Femur (tissue), 1 donor: ENCODE measurements around the gene ZWILCH.

Source experiments
- DNase-seq: peaks from one replicate; pipeline ENCODE4 v3.0.0-alpha.2; 2017

ZWILCH gene

GRCh38 chr15:66558271-66558670, 53.1 kb downstream of the ZWILCH start:
- no peak for DNase-seq

- no peak for DNase-seq
These were observed 55.9 kb downstream of the ZWILCH start for GRCh38 chr15:66560856-66561525.

- no peak for DNase-seq
These were observed 58.0 kb downstream of the ZWILCH start for GRCh38 chr15:66563126-66563525.

DNA sequence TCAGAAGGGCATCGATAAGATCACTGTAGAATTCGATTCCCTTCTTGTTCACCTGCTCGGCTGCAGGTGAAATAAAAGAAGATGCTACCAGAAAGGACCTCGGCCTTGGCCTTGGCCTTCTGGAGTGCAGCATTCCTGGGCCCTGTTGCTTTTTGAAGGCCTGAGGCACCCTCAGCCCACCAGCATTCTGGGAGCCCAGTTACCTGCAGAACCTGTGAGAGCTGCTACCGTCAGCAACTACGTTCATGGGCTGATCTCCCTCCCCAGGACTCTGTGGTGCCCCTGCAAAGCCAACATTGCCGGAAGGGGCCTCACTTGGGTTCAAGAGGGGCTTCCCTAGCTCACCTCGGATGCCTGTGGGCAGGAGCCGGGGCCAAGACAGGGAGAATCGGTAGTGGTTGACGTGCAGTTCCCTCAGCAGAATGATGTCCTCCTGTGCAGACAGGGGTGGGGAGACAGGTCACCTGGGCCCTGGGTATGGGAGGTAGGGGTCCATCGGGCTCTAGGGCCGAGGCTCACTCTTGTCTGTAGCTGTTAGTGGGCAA, 58.5 kb downstream of the ZWILCH start:
- DNase-seq, result no peak

DNA sequence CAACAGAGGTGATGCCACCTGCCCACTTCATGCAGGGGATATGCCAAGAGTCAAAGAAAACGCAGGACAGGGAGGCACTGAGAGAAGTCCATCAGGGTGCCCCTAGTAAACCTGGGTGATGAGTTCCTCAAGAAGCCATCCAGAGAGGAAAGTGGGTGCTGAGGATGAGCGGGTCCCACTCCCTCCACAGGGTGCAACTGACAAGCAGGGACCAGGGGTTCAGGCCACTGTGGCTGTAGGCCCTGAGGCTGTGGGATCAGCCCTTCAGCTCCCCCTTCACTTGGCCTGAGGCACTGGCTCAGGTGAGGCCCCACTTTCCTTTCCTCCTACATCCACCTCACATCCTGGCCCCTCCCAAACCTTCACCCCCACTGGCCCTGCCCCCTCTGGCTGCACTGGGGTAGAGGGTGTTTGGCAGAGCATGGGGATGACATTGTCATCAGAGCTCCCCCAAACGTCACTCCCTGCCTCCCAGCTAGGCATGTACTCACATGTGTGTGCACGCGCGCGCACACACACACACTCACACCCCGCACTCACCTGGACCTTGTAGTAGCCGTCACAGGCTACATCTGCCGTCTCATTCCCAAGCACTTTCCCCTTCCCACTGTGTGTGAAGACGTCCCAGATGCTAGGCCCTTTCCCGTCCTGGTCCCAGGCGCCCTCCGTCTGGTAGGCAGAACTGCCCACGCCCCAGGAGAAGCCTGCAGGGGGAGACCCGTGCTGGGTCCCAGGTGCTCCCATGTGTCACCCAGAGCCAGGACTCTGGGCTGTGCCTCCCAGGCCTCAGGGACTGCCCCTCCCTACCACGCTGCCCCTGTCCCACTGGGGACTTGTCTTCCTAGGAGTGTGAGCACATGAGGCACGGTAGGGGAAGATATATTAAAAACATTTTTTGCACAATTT, 59.3 kb downstream of the ZWILCH start:
- DNase-seq, result no peak

GRCh38 chr15:66565141-66565641, 60.1 kb downstream of the ZWILCH start:
- no peak for DNase-seq

- peak; percentile 72 for DNase-seq
These were observed 60.6 kb downstream of the ZWILCH start, which contains the start of gene LCTL for GRCh38 chr15:66565741-66566144. Gene LCTL, minus strand, starts transcription at chr15:66565998. Its CDS starts 633 bp downstream, at chr15:66565365.

GRCh38 chr15:66566963-66567531, 61.9 kb downstream of the ZWILCH start:
- peak; percentile 62 for DNase-seq

DNA sequence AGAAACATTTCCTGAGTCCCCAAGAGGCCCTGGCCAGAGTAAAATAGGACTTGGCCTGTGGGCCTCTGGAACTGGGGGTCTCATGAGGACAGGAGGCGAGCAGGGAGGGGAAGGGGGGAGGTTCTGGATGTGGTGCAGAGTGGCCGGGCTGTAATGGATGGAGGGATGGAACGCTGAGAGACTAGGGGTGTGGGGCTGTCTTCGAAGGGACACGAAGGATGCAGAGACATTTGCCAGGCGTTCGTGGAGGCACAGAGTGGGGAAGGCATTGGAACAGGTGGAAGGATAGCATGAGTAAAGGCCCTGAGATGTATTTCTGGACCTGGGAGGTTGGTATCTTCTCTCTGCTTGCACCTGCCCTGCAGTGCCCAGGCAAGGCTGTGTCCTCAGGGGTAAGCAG, 62.8 kb downstream of the ZWILCH start:
- DNase-seq, result no peak

- DNase-seq, result no peak
These were observed 64.5 kb downstream of the ZWILCH start for GRCh38 chr15:66569461-66570137.

- DNase-seq, result no peak
These were observed 65.2 kb downstream of the ZWILCH start for GRCh38 chr15:66570327-66570726.

- no peak for DNase-seq
These were observed 65.8 kb downstream of the ZWILCH start for GRCh38 chr15:66570842-66571478.

GRCh38 chr15:66572146-66572545, 67.0 kb downstream of the ZWILCH start:
- DNase-seq, result no peak

- no peak for DNase-seq
These were observed 68.2 kb downstream of the ZWILCH start for GRCh38 chr15:66573348-66573718.

- DNase-seq, result peak; percentile 82
These were observed 68.8 kb downstream of the ZWILCH start for GRCh38 chr15:66573719-66574595.

DNA sequence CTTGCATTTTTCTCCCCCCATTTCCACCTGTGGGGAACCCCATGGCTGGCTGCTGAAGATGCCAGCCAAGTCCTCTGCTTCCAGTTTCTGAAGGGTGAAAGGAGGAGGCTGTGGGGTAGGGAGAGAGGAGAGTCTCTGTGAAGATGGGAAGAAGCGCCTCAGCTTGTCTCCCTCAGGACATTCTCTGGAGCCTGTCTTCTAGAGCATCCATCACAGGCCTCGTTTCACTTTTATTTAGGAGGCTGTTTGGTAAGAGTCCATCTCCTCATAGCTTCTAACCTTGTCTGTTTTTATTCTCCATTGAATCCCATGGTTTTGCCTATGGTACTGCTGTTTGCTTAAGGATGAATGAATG, 69.4 kb downstream of the ZWILCH start:
- no peak for DNase-seq

DNA sequence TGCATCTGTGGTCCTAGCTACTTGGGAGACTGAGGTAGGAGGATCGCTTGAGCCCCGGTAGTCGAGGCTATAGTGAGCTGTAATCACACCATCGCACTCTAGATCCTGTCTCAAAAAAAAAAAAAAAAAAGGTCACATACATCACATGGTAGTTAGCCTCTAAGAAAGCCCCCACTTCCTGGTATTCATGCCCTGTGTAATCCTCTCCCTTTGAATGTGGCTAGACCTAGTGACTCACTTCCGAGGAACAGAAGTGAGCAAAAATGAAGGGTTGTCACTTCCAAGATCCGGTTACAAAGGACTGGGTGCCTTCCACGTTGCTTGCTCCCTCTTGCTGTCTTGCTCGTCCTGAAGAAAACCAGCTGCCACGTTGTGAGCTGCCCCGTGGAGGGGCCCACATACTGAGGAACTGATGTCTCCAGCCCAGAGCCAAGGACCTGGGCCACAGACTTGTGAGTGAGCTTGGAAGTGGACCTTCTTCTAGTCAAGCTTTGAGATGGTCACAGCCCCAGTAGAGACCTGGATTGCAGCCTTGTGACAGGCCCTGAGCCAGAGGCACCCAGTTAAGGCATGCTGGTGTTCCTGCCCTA, 73.3 kb downstream of the ZWILCH start:
- DNase-seq, result no peak

DNA sequence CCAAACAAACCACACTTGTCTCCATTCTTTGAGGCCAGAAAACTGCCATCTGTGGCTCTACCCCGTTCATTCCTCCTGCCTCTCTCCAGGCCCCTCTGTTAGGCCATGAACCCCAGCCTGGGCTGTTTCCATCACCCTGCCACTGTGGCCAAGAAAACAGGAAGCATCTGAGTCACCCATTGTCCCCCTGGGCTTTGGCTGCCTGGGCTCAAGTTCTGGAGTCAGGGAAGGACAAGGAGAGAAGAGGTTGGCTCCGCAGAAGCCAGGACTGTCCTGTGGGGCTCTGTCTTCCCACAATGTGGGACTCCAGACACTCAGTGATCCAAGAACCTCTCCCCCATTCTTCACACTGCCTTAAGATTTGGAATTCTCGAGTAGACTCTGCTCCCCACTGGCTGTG, 75.5 kb downstream of the ZWILCH start:
- peak; percentile 55 for DNase-seq

DNA sequence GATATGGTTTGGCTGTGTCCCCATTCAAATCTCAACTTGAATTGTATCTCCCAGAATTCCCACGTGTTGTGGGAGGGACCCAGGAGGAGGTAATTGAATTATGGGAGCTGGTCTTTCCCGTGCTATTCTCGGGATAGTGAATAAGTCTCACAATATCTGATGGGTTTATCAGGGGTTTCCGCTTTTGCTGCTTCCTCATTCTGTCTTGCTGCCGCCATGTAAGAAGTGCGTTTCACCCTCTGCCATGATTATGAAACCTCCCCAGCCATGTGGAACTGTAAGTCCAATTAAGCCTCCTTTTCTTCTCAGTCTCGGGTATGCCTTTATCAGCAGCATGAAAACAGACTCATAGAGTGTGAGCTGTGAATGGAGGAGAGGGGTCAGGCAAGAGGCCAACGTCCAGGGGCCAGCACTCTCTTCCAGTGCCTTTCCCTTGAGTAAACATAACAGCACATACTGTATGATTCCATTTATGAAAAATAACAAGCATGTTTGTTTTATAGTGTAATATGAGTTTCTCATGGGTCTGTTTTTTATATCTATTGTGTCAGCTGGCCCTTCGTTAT, 76.9 kb downstream of the ZWILCH start:
- no peak for DNase-seq
